HG02885 (cell line): ENCODE results near the gene SGPP1.
"Not testable (repeated sequence)": the region's sequence is repeated elsewhere in the genome, so short reads cannot be mapped to it uniquely, and the experiment has no call there.

Experiments used
- ATAC-seq: cut with Tn5 transposase; IDR thresholded peaks from one replicate; pipeline ENCODE4 v1.9.1; 2021; ENCODE audit warnings: mild to moderate bottlenecking; ENCODE audit not compliant: unreplicated experiment, poor library complexity

The SGPP1 gene

DNA sequence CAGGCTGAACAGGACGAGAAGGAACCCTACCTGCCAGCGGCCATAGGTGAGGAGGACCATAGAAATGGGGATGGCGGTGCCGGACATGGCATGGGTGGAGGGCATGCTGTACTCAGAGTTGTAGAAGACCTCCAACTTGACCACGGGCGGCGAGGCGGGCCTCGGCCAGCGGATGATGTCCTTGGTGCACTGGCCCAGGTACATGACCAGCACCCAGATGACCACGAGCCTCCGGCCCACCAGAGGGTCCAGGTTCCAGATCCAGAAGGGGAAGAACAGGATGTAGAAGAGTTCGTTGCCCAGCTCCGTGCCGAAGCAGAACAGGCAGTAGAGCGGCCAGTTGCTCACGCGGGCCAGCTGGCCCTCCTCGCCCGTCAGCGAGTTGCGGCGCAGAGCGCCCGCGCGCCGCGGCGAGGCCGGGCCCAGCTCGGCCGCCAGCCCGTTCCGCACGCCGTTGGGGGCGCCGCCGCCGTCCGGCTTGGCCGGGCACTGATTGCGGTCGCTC lies 582 bp downstream of the SGPP1 start:
- ATAC-seq, result peak; percentile 43

DNA sequence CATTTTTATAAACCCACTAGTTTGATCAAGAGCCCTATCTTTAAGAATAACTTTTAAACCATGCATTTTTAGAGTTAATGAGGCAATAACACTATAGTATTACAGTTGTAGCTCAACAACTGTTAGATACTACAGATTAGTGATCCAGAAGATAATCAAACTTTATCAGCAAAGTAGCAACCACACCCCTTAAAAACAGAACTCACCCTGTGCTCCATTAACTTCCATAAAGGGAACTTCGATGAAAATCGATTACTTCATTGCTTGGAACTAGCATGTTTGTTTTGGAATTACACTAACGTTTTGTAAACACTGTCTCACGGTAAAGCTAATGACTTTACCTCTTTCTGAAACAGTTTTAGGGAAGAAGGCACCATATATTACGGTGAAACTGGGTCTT lies 1.4 kb downstream of the SGPP1 start:
- no peak for ATAC-seq

DNA sequence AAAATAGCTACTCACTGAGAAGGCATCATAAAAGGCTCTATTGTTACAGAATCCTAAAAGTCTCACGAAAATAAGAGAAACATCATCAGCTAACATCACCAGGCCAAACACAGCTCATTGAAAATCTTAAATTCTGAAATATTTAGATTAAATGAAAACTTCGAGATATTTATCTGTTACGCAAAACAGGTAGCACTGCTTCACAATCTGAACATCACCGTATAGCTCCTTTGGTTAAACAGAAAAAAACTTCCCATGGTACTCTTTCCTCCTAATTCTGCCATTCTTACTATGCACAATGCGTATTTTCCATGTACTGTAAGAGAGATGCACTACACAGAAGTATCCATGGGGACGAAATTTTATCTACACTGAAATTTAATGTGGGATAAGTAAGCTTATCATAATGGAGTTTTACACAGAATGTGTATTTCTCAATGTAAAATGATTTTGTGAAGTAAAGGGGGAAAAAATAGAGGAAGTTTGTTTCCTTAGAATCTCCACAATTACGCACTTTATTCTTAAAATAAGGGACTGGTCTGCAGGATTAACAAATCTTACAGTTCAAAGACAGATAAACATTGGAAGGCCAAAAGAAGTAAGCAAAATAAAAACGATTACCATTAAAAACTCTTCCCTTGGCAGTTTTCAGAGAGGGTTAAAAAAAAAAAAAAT lies 1.9 kb downstream of the SGPP1 start:
- no peak for ATAC-seq

DNA sequence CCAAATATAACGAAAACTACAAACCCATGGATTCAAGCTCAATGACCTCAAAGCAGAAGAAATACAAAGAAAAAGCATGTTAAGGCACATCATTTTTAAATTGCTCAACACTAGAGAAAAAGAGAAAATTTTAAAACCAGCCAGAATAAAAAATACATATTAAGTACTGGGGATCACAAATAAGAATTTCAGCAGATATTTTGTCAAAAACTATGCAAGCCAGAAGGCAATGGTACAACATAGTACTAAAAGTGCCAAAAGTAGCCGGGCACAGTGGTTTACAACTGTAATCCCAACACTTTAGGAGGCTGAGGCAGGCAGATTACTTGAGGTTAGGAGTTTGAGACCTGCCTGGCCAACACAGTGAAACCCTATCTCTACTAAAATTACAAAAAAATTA lies 10.2 kb downstream of the SGPP1 start:
- ATAC-seq, result no peak

DNA sequence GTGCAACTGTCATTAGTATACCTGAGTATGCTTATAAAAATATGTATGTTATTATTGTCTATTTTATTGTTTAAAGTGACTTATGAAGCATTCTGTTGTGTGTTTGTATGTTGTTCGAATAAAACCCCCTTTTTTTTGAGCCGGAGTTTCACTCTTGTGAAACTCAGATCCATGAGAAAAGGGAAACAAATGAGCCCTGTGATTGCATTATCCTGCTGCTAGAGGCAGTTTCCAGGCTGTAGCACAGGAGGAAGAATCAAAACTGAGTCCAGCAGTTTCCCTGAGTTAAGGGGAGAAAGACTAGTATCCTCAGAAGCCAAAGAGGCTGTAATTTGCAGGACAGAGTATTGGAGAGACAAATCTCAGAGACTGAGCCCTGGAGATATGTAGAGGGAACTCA lies 12.5 kb downstream of the SGPP1 start:
- ATAC-seq, result no peak

DNA sequence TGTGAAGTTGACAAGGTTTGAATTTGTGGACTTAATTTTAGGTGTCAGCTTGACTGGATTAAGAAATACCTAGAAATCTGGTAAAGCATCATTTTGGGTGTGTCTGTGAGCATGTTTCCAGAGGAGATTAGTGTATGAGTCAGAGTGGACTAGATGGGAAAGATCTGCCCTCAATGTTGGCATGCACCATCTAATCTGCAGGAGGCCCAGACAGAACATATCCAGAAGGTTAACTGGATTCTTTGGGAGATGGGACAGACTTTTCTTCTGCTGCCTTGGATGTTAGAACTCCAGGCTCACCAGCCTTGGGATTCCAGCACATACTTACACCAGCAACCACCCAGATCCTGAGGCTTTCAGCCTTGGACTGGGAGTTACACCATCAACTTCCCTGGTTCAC lies 14.1 kb downstream of the SGPP1 start:
- ATAC-seq, result no peak

DNA sequence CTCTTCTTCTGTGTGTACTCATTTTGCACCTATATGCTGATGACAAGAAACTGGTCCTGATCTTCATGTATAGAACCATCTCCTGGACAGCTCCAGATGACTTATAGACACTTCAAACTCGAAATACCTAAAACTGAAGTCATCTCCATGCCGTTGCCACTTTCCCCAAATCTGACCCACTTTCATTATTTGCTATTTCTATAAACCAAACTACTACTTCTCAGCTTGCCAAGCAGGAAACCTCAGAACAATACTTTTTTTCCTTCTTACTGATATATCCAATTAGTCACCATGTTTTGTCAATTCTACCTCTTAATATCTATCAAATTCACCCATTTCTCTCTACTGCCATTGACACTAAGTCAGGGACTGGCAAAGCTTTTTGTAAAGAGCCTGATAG lies 14.8 kb downstream of the SGPP1 start:
- no peak for ATAC-seq

DNA sequence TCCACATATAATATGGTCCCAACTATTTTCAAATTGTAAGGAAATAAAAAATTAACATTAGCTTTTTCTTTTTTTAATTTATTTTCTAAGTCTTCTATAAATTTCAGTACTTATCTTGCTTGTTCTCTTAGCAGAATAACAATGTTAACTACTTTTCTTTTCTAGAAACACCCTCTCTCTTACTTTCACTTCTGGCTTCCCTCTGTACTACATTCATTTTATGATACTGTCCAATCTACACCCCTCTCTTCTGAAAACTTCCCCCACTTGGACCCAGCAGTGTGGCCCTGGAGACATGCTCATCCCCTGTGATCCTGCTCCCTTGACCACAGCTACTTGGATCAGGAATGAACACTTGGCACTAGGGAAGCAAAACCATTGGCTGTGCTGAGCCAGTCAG lies 15.7 kb downstream of the SGPP1 start:
- no peak for ATAC-seq

DNA sequence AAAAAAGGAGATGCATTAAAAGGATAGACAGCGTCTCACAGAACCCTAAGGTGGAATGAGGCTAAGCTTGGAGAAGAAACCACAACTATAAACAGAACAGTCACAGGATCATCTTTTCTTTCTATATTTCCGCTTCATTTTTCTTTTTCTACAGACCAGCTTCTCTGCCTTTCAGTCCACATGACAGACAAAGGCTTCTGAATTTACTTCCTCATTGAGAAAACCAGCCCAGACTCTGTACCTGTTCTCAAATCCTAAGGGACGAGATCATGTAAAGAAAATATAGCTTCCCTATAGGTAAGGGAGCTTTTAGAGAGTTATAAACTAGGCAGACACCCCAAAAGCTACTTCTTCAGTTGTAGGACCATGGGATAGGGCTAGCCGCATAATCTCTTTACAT lies 17.4 kb downstream of the SGPP1 start:
- ATAC-seq, result no peak

DNA sequence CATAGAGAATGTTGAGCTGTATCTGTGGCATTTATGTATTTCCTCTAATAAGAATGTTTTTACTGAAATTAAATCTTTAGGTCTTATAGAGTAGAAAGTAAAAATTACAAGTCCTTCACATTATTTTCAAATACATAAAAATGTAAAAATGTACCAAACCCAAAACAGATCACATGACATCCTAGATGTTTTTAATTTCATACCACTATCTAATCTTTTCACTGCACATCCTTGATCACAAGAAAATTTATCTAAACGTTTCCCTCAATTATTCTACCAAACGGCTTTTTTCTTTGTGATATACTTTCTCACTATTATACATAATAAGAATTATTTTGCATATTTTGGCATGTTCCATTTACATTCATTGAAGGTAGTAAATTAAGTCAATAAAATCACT lies 18.3 kb downstream of the SGPP1 start:
- no peak for ATAC-seq

DNA sequence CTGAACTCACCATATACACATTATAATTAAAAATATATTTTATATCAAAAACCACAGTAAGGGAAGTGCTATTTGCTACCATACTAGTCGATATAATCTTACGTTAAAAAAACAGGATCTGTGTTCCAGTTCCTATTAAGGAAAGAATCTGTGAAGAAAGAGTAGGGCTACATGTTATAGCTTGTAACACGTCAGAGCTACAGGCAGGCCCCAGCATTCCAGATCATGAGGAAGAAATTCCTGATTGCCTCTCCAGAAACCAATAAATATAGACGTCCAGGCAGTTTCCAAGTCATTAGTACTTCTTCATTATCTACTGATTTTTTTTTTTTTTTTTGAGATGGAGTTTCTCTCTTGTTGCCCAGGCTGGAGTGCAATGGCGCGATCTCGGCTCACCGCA lies 20.6 kb downstream of the SGPP1 start:
- no peak for ATAC-seq

DNA sequence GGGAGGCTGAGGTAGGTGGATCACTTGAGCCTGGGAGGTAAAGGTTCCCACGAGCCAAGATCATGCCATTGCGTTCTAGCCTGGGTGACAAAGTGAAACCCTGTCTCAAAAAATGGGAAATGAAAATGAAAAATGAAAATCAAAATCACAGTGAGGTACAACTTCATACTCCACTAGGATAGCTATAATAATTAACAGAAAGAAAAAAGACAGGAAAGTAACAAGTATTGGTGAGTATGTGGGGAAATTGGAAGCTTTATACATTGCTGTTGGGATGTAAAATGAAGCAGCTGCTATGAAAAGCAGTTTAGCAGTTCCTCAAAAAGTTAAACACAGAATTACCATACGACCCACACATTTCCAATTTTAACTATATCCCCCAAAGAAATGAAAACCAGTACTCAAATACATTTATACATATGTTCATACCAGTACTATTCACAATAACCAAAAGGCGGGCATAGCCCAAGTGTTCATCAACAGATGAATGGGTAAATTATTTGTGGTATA lies 22.2 kb downstream of the SGPP1 start:
- peak; percentile 64 for ATAC-seq

DNA sequence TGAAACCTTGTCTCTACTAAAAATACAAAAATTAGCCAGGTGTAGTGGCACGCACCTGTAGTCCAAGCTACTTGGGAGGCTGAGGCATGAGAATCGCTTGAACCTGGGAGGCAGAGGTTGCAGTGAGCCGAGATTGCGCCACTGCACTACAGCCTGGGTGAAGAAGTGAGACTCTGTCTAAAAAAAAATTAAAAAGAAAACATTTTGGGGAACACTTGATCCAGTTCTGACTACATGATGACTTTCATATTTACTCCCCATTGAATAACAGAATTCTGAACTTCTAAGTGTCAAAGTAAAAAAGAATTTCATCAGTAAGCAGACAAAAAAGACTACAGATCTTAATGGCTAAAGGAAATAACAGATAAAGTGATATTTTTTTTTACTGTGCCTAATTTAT lies 25.3 kb downstream of the SGPP1 start:
- ATAC-seq, result not testable (repeated sequence)

DNA sequence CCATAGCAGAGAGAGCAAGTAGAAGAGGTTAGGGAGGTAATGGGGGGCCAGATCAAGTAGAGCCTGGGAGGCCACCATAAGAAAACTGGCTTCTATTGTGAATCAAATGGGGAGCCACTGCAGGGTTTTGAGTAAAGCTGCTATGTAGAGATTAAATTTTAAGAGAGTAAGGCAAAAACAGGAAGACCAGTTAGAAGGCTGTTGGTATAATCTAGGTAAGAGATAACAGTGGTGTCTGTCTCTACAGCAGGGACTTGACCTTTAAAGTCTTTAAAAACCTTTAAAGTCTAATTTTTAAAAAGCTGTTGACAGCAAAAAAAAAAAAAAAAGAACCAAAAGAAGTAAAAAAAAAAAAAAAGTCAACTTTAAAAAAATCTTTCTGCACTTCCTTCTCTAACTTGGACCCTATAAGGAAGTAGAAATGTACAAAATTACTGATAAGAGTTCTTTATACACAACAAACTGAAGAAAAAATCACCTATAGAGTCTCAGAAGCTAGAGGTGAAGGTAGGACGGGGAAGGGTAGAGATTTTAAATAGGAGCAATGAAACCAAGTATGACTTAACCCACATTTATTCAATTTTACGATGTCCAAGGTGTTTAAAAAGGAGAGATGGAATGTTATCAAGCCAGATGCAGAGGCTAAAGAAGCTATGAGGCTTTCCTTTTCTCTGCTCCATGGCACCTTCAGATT lies 26.1 kb downstream of the SGPP1 start:
- ATAC-seq, result no peak

DNA sequence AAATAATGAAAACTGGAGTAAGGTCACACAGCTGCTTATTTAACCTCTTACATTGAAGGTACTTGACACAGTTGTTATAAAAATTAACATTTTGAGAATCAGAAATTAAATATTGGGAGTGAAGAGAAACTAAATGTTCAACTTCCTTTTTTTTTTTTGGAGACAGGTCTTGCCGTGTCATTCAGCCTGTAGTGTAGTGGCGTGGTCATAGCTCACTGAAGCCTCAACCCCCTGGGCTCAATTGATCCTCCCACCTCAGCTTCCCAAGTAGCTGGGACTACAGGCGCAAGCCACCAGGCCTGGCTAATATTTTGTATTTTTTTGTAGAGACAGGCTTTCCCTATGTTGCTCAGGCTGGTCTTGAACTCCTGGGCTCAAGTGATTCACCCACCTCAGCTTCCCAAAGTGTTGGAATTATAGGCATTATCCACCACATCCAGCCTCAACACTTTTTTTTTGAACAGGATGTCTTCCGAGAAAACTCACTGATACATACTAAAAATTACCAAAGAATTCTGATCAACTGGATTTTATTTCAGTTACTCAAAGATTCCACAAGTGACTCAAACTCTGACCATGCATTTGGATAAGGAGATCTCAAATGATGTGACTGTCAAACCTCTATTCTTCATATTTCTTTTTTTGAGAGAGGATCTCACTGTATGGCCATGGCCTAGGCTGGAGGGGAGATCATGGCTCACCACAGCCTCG lies 35.4 kb downstream of the SGPP1 start:
- ATAC-seq, result no peak

DNA sequence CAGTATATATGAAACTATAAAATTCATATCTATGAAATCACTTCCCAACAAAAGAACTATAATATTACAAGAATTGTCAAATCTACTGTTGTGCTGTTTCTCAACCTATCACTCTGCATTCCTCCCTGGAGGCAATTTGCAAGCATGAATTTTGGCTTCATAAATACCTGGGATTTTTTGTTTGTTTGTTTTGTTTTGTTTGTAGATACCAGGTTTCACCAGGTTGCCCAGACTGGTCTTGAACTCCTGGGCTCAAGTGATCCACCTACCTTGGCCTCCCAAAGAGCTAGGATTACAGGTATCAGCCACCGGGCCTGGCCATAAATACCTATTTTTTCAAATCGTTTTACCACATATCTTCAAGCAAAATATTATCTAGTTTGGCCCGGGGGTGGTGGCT lies 38.7 kb downstream of the SGPP1 start:
- ATAC-seq, result no peak

DNA sequence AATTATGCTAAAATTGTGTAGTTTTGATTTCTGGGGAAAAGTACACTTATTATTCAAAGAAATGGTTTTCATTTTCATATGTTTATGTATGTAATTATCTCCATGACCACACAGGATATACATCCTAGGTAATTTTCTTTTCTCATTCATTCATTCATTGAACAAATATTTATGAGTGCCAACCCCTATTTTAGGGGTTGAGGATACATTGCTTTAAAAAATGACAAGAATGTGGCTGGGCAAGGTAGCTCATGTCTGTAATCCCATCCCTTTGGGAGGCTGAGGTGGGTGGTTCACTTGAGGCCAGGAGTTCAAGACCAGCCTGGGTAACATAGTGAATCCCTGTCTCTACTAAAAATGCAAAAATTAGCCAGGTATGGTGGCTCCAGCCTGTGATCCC lies 40.9 kb downstream of the SGPP1 start:
- ATAC-seq, result no peak

DNA sequence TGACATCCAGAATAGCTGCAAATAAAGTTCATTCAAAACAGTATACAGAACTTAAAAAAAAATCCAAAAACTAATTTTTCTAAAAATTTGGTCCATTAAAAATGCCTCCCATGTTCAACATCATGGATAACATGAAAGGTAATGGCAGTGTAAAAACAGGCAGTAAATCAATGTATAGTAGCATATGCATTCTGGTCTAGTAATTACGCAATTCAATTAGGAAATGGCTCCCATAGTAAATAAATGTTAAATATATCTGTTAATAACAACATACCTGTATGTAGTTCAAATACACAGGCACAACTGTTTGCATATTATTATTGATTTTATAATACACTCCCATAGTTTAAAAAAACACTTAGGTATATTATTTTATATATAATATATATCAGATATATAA lies 42.5 kb downstream of the SGPP1 start:
- no peak for ATAC-seq

DNA sequence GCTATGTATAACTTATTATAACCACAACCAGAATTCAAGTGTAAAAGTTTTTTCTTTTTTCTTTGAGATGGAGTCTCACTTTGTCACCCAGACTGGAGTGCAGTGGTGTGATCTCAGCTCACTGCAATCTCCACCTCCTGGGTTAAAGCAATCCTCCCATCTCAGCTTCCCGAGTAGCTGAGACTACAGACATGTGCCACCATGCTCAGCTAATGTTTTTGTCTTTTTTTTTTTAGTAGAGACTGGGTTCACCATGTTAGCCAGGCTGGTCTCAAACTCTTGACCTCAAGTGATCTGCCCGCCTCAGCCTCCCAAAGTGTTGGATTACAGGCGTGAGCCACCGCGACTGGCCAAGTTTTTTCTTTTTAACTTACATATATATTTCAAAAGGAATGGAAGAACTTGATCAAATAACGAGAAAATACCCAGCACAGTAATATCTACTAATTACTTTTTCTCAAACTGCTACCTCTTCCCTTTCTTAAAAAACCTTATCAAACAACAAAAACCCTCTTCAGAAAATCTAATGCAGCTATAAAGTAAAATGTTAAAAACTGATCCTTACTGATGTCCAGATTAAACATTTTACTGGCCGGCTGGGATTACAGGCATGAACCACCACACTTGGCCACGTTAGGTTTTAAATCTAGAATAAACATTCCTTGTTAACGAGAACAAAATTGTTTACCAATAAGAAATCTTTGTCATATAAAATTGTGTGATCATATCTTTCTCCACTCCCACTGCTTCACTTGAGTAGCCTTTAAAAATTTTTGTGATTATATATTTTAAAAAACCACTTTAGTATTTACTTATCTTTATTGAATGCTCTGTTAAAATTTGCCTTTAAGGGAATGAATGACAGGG lies 44.9 kb downstream of the SGPP1 start:
- ATAC-seq, result no peak

DNA sequence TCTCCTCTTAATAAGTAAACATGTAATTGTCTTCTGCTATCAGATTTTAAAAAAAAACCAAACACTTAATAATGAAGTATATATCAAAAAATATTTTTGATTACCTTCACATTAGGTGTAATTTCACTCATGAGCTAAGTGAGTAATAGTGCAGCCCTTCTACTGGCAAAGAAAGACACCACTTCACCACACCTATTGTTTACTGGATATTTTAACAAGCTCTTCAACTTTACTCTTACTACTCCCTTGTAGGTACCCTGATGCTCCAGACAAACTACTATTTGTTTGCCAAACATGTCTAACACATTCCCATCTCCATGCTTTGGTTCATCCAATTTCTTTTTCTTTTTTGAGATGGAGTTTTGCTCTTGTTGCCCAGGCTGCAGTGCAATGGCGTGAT lies 49.3 kb downstream of the SGPP1 start:
- no peak for ATAC-seq
